HG02642 (cell line): ENCODE measurements around the gene PRDM16.

Experiments
- ATAC-seq: cut with Tn5 transposase; IDR thresholded peaks from one replicate; pipeline ENCODE4 v1.9.1; 2021; ENCODE audit warnings: mild to moderate bottlenecking; ENCODE audit not compliant: unreplicated experiment, poor library complexity

PRDM16 gene

DNA sequence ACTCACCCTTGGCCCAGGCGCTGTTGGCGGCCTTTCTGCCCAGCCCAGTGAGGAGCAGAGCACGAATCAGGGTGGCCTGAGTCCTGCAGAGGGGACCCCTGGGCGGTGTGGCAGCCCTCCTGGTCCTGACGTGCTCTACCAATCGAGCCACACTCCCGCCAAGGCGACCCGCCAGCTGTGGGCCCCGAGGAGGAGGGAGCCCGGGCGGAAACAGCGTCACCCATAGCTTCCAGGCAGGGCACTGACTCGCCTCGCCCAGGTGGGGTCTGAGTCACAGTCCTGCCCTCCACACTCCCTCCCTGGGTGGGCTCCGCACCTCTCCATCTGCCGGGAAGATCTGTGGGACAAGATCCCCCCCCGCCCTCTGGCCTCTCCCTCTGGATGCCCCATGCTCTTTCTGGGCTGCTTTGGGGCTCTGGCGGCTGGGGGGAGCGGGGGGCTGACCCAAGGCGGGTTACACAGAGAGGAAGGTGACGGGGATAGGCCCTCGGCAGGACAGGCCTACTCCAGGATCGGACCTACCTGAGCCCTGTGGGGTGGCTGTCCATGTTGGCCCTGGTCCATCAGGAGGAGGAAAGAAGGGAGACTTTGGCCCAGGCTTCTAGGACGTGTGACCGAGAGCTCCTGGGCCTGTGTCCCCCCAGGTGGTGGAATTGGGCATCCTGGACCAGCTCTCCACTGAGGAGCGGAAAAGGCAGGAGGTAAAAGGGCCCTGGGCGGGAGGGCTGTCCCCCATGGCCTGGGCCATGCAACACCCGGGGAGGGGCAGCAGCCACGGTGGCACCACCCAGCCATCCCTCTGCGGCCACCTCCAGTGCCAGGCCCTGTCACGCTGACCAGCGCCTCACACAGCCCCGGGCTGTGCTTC lies 399.5 kb downstream of the PRDM16 start:
- no peak for ATAC-seq

DNA sequence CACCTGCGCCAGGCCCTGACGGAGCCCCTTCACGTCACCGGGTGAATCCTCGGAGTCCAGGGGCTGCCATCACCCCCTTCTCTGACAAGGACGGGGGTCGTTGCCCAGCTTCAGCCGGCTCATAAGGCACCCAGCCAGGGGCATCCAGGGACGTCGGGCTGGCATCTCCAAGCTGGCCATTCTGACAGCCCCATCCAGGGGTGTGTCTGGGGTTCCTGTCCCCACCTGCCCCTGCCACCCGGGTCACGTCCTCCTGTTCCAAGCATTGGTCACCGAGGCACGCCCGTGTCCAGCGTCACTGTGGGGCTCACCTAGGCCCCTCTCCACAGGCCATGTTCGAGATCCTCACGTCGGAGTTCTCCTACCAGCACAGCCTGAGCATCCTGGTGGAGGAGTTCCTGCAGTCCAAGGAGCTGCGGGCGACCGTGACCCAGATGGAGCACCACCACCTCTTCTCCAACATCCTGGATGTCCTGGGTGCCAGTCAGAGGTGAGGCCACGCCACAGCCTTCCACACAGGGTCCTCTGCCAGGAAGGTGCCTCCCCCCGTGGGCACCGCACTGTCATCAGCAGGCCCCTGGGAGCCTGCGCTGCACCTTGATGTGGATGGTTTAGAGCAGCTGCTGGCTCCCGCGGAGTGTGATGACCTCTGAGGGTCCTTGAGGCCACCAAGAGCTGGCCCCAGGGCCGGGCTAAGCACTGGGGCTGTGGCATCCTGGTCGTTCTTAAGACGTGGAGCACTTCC lies 400.3 kb downstream of the PRDM16 start:
- no peak for ATAC-seq

DNA sequence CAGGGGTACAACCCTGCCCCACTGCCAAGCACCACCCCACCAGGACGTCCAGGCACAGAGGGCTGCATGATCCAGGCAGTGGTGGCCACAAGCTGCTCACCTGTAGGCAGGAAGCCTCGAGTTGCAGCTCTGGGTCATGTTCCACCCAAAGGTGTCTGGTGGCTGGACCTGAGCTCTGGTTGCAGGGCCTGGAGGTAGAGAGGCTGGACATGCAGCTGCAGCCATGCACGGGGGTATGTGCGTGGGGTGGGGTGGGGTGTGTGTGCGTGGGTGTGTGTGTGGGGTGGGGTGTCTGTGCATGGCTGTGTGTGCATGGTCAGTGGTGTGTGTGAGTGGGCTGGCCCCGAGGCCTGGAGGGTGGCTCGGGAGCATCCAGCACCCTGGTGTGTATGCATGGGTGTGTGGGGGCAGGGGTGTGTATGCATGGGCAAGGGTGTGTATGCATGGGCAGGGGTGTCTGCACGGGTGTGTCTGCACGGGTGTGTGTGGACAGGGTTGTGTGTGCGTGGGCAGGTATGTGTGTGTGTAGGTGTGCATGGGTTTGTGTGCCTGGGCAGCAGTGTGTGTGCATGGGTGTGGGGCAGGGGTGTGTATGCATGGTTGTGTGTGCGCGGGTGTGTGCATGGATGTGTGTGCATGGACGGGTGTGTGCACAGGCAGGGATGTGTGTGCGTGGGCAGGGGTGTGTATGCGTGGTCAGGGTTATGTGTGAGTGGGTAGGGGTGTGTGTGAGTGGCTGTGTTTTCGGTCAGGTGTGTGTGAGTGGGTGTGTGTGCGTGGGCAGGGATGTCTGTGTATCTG lies 401.0 kb downstream of the PRDM16 start:
- ATAC-seq, result no peak

DNA sequence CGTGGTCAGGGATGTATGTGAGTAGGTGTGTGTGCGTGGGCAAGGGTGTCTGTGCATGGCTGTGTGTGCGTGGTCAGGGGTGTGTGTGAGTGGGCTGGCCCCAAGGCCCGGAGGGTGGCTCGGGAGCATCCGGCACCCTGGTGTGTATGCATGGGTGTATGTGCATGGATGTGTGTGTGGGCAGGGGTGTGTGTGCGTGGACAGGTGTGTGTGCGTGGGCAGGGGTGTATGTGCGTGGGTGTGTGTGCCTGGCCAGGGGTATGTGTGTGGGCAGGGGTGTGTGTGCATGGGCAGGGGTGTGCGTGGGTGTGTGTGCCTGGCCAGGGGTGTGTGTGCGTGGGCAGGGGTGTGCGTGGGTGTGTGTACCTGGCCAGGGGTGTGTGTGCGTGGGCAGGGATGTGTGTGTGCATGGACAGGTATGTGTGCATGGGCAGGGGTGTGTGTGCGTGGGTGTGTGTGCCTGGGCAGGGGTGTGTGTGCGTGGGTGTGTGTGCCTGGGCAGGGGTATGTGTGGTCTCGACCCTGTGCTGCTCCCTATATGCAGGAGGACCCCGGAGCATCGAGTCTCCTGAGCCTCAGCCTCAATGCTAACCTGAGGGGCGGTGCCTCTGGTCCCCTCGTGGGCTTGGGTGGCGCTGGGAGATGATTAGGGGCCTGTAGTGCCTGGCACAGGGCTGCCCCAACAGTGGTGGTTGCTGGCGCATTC lies 401.8 kb downstream of the PRDM16 start:
- no peak for ATAC-seq

DNA sequence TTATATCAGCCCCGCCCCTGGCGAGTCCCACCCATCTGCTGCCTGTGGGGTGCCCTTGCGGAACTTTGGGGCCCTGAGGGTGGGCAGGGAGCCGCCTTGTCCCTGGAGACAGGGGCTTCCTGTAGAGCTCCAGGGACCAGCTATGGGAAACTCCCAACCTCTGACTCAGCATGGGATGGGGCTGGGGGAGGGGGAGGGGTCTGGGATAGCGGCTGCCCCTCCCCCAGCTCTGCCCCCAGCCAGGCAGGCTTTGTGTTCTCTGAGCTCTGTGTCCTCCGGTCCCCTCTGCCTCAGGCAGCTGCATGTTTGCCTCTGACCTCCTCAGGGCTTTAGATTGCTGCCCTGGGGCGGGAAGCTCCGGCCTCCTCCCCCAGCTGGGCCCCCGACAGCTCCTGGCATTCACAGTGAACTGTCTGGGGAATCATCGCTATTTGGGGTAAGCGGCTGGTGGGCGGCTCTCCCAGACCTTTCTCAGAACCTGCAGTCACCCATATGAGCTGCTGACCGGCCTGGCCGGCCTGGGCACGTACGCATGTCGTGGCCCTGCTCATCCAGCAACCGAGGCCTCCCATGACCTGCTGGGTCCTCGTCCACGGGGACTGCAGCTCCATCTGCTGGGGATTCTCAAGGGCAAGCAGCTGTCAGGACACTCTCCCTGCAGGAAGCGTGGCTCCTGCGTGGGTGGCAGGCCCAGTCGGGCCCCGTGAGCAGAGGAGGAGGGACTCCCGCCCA lies 402.5 kb downstream of the PRDM16 start:
- ATAC-seq, result no peak

DNA sequence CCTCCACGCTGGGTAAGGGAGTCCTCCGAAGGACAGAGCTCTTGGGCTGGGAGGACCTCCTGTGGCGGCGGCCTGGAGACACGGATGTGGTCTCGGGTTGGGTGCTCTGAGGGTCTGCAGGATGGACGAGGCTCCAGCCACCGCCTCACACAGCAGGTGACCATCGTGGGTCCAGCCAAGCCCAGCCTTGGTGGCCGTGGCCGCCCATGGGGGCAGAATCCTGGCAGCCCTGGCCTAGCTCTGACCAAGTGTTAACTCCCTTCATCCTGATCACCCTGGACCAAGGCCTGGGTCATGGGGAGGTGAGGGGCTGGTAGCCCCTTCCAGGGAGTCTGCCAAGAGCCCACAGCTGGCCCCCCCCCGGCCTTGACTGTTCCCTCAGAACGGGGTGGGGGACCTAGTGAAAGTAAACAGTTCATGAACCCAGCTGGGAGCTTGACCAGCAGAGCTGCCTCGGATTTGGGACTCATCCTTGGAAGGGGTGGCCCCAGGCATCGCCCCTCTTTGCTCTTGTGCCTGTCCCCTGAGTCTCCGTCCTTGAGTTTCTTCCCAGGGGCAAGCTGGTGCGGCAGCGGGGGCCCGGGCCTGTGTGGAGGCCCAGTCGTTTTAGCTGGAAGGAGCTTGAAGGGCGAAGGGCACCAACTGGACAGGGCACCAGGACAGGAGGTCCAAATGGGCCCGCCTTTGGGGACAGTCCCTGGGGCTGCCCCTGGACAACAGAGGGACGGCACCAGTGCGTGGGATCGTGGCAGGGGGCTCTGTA lies 403.3 kb downstream of the PRDM16 start:
- no peak for ATAC-seq

DNA sequence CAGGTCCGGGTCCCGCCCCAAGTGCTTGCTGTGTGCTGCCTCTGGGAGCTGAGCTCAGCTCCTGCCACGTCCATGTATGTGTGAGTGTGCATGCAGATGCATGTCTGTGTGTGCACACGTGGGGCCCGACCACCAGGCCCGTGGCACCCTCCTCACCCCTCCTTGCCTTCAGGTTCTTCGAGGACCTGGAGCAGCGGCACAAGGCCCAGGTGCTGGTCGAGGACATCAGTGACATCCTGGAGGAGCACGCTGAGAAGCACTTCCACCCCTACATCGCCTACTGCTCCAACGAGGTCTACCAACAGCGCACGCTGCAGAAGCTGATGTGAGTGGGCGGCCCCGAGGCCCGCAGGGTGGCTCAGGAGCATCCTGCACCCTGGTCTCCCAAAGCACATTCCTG lies 403.9 kb downstream of the PRDM16 start:
- no peak for ATAC-seq

DNA sequence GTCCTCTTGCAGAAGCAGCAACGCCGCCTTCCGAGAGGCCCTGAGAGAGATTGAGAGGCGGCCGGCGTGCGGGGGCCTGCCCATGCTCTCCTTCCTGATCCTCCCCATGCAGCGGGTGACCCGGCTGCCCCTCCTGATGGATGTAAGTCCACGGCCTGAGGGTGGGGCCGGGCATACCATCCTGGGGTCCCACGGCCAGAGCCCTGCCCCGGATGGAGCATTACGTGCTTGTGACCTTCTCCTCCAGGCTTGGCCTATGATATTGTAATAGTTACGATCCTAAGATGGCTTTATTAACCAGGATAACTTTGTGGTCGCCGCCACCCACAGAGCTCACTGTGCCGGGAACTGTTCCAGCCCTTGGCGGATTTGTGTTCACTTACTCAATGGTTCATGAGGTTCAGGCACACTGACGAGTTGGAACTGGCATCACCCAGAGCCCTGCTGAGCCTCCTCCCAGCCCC lies 404.4 kb downstream of the PRDM16 start:
- no peak for ATAC-seq

DNA sequence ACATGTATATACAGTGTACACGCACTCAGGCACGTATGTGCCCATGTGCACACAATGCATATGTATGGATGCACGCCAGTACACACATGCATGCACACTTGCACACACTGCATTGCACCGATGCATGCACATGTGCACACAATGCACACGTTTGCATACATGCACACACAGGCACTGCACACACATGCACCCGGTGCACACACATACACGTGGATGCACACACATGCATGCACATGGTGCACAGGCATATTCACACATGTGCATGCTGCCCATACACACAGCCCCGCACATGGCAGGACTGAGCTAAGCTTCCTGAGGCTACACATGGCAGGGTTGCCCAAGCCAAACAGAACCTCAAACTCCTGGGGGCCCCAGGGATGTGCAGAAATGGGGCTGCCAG lies 405.0 kb downstream of the PRDM16 start:
- ATAC-seq, result no peak

DNA sequence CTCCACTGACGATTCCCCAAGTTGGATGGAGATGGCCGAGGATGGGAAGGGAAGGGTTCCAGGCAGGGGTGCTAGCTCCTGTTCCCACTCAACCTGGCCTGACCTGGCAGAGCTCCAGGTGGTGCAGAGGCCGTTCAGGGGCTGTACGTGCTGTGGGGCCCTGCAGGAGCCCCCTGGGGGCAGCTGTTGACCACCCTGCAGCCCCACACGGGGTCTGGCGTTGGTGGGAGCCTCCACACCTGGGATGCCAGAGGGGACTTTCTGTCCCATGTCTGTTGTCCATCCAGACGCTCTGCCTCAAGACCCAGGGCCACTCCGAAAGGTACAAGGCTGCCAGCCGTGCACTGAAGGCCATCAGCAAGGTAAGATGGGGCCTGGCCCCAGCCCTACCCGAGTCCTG lies 405.4 kb downstream of the PRDM16 start:
- ATAC-seq, result no peak

DNA sequence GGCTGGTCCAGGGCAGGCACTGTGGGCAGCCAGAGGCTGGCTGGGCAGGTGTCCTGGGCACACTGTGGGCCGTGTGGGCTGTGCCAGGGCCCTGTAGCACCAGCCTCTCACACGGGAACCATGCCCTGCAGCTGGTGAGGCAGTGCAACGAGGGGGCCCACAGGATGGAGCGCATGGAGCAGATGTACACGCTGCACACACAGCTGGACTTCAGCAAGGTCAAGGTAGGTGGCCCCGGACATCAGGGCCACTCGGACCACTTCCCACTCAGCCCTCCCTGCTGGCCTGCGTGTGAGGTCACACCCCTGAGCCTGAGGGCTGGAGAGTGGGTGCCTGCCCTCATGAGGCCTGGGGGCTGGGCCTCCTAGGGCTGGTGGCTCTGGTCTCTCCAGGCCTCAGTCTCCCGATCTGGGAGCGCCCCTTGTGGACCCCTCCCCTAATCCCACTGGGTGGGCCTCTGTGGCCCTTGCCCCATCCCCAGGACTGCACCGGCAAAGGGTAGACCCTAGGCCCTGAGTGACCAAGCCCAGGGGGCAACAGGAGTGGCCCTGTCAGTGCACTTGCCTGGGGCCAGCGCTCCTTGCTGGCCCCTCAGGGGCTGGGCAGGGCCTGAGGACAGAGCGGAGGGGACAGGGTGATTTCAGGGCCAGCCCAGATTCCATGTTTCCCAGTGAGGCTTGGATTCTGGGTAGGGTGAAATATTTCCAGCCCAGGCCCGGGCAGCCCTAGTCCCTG lies 407.0 kb downstream of the PRDM16 start:
- ATAC-seq, result no peak

DNA sequence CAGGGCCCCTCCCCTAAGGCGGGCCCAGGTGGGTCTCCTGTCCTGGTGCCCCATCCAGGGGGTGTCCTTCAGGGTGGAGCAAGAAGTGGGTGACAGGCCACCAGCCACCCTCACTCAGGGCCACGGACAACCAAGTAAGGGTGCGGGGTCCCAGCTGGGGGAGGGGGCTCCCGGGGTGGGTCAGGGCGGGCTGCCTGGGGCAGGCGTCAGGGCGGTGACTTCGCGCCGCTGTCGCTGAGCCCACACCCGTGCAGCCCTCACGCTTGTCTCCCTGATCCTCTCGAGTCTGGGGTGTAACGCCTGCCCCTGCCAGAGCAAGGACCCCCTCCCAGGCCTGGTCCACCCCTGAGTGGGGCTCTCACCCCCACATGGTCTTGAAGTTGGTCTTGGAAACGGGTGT lies 407.7 kb downstream of the PRDM16 start:
- ATAC-seq, result no peak

DNA sequence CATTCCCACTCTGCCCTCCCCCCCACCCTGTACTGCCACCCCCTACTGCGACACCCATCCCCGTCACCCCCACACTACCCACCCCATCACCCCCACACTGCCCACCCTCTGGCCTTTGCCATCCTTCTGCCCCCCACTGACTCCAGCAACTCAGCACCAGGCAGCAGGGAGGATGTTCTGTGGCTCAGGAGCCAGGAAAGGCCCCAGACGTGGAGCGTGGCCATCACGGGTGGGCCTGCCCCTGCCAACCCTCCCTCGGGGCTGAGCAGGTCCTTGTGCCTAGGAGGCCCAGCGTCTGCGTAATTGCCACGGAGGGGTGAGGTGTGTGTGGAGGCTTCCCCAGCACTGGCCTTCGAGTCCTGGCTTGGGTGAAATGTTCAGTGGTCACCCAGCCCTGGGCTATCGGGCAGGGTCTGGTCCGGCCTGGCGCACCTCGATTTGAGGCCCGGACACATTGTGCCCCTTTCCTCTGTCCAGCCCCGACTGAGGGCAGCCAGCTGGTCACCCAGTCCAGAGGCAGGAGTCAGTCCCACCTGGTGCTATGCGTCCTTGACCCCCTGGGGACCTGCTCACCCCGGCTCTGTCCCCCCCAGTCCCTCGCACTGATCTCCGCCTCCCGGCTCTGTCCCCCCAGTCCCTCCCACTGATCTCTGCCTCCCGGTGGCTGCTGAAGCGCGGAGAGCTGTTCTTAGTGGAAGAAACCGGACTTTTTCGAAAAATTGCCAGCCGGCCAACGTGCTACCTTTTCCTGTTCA lies 408.4 kb downstream of the PRDM16 start:
- ATAC-seq, result no peak

DNA sequence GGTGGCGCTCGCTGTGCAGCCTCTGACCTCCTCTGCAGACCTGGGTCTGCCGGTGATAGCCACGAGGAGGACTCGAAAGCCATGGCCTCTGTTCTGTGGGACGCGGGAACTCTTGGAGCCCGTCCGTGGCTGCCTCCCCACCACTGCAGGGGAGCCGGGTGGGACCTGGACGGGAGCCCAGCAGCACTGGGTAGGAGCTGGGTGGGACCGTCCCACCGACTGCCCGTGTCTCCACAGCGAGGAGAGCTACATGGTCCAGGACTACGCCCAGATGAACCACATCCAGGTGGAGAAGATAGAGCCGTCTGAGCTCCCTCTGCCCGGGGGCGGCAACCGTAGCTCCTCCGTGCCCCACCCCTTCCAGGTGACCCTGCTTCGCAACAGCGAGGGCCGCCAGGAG lies 409.2 kb downstream of the PRDM16 start:
- ATAC-seq, result no peak

DNA sequence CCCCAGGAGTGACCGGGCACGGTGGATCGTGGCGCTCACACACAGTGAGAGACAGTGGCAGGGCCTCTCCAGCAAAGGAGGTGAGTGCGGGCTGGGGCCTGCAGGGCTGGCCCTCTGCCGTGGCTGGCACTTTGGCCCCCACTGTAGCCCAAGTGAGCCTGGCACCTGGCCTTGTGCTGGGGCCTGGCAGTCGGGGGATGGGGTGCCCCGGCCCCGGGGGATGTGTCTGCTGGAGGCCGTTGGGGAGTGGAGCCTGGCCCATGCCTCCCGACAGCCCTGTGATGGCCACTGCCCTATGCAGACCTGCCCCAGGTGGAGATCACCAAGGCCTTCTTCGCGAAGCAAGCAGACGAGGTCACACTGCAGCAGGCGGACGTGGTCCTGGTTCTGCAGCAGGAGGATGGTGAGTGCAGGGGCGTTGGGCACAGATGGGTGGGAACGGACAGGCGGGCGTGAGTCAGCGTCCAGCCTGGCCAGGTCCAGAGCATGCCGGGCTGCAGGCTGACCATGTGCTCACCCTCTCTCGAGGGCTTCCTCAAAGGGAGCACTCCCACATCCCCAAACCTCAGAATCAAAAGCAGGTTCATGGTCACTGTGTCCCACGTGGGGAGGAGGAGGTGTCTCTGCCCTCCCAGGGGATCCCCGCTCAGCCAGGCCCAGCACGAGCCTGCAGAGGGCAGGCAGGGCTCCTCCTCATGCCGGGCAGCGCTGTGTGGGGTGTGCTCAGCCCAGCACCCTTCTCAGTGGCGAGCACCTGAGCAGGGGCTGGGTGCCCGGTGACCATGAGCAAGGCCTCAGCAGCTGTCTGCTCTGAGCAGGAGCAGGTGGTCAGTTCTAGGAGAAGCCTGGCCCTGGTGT lies 410.7 kb downstream of the PRDM16 start:
- no peak for ATAC-seq

DNA sequence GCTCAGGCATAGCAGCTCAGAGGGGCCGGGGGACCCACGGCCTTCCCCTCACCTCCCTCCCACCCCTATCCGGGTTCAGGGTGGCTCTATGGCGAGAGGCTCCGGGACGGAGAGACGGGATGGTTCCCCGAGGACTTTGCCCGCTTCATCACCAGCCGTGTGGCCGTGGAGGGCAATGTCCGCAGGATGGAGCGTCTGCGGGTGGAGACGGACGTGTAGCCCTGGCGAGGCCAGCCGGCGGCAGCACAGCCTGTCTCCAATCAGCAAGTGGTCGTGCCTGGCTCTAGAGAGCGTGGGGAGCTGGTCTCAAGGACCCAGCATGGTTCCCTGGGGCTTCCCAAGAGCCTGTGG lies 411.3 kb downstream of the PRDM16 start:
- ATAC-seq, result no peak

DNA sequence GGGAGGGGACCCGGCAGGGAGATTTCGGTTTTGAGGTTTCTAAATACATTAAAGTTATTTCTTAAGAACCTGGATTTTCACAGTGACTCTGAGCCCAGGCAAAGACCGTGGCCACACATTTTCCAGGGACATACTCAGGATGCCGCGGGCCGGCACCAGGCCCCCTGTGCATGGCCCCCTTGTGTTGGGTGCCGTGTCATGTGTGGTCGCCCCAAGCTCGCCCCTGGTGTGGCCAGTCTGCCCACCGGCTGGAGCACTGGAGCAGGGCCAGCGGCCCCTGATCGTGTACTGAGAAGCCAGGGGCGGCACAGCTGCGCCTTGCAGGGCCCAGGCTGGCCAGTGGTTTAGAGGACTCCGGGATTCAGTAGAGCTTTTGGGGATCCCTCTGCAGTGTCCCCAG lies 412.0 kb downstream of the PRDM16 start:
- no peak for ATAC-seq
